PC-9 (cell line): ENCODE results near the gene IL1R2.

ENCODE experiments used
- CTCF ChIP-seq: fragments of 200-600 bp; sonication (generic); conservative IDR thresholded peaks from 2 replicates; pipeline ENCODE4 v1.6.1; 2017; ENCODE audit warnings: mixed run types, antibody characterized with exemption, mild to moderate bottlenecking, moderate library complexity
- EZH2 ChIP-seq: fragments of 200-600 bp; sonication (generic); IDR thresholded peaks from 2 replicates; pipeline ENCODE4 v1.8.0; 2017; ENCODE audit warnings: antibody characterized with exemption, low read depth

DNA sequence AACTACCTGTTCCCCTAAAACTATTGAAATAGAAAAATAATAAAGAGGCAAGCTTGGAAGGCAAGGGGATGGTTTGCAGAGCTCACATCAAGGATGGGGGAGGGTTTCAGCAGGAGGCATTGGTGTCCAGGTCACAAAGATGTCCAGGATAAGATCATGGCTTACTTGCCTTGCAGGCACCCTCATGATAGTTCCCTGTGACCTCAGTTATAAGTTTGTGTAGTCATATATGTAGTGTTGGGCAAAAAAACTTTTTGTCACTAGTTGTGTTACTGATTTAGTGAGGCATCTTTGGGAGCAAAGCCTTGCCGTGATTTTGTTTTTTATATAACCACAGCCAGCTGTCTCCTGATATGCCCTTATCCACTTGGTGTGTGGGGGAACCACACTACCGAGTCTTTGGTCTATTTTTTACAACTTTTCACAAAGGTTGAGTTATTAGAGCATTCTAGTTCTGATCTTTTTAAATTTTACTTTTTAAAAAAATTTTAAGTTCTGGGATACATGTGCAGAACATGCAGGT is 53.3 kb downstream of the IL1R2 start:
- no peak for TF ChIP-seq CTCF
- no peak for TF ChIP-seq EZH2
